Uterus (tissue), 2 donors: ENCODE data around the gene RABGGTA.

Experiments used
- CTCF ChIP-seq, 4 experiments: fragments of 200-600 bp in 2 of 4; fragments of 450-650 bp in 2 of 4; sonication (generic) in 2 of 4; IDR thresholded peaks; one replicate each; pipeline ENCODE4 v1.5.1; 2016 to 2019; ENCODE audit warnings: antibody characterized with exemption in 4 of 4, mild to moderate bottlenecking in 2 of 4, moderate library complexity in 1 of 4
- POLR2A ChIP-seq, 2 donors: fragments of 450-650 bp; IDR thresholded peaks; one replicate each; pipeline ENCODE4 v1.6.1; 2016; ENCODE audit warnings: antibody characterized with exemption in 2 of 2, mild to moderate bottlenecking in 1 of 2, moderate library complexity in 1 of 2

- TF ChIP-seq CTCF (IDR thresholded peaks at IDR 0.05) (no peak), POLR2A (IDR thresholded peaks at IDR 0.05) (no peak)
These were observed 26.0 kb upstream of the RABGGTA start for GRCh38 chr14:24297190-24297964.
